SJCRH30 (cell line): ENCODE data around the gene NSF. TPM values are rescaled to one million over a fixed set of nuclear protein-coding genes. Genes with fewer than 3 reads are reported as not detected.
A peak's percentile ranks its signal among the peaks of the same experiment; 100 is the strongest.

ENCODE experiments used
- DNase-seq, 2 experiments: peaks; one replicate each; pipeline ENCODE4 v3.0.0-alpha.2; 2015 to 2020
- H3K27ac ChIP-seq: fragments of 250-450 bp; sonication (Bioruptor Pico); 2 replicates; pipeline ENCODE4 v1.5.1; 2020; ENCODE audit warnings: mild to moderate bottlenecking, moderate library complexity
- H3K27me3 ChIP-seq: fragments of 250-450 bp; sonication (Bioruptor Pico); 2 replicates; pipeline ENCODE4 v1.5.1; 2020; ENCODE audit warnings: mild to moderate bottlenecking, moderate library complexity
- H3K36me3 ChIP-seq: fragments of 250-450 bp; sonication (Bioruptor Pico); 2 replicates; pipeline ENCODE4 v1.5.1; 2020; ENCODE audit warnings: mild to moderate bottlenecking, moderate library complexity
- H3K4me1 ChIP-seq: fragments of 250-450 bp; sonication (Bioruptor Pico); 2 replicates; pipeline ENCODE4 v1.5.1; 2020; ENCODE audit warnings: mild to moderate bottlenecking, moderate library complexity
- H3K4me3 ChIP-seq: fragments of 250-450 bp; sonication (Bioruptor Pico); 2 replicates; pipeline ENCODE4 v1.5.1; 2020; ENCODE audit warnings: mild to moderate bottlenecking, moderate library complexity
- H3K9me3 ChIP-seq: fragments of 250-450 bp; sonication (Bioruptor Pico); replicated peaks from 2 replicates; pipeline ENCODE4 v1.5.1; 2020; ENCODE audit warnings: mild to moderate bottlenecking, moderate library complexity
- total RNA-seq: library from RNA; depleted of rRNA; stranded (reverse); fragments of >200 nt; shearing (Covaris generic); gene quantifications from 2 replicates; pipeline ENCODE4 v1.2.3, GENCODE V29; 2014

The NSF gene
- total RNA-seq, 1 experiment from 2014 or later, result 63.3 TPM

DNA sequence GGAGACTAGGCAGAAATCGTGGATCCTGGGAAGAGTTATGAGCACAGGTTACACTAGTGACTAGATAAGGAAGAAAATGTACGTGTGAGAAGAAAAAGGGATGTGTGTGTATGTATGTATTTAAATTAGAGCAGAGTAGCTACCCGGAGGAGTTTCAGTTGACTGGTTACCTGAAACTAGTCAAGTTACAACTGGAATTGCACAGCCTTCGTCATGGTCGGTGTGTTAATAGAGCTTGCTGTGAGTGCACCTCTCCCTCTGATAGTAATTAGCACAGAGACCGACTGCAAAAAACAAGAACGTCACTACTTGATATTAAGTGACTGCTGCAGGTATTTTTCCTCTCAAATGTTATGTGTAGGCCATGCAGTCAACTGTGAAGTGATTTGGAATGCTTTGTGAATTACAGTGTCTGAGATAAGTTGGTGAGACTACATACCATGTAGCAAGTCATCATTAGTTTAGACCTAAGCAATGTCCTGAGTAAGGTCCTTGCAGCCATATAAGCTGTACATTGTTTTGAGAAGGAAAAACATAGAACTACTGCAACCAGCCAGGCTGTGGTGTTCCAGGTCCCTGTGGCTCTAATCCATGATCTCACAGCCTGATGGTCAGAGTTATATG is 132.3 kb downstream of the NSF start:
- Histone ChIP-seq H3K27me3 (no peaks in the 10 kb centered on the region), H3K27ac (no peak overlapping the region), H3K36me3 (no peaks in the 10 kb centered on the region), H3K9me3 (no peaks in the 10 kb centered on the region), H3K4me3 (no peak overlapping the region), H3K4me1 (peaks cover 12% of the 10 kb centered on the region)
- DNase-seq, result no peak

DNA sequence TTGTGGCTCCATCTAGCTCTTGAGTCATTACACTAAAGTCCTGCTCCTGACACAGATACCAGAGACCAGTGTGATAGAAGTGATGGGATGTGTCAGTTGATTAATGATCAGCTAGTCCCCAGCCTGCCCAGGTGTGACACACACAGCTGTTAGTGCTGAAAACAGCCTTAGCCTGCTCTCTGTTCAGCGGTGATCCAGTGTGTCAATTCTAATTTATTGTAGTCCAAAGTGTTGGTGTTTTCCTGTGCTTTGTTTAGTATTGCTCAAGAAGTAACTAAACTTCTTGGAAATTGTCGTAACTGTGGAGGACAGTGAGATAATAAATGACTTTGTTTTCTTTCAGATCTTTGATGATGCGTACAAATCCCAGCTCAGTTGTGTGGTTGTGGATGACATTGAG is 135.7 kb downstream of the NSF start:
- H3K27ac ChIP-seq, result no peak overlapping the region
- H3K36me3 ChIP-seq, result 0 out of 2 replicates have a peak, but pooled peaks cover 3% of the 10 kb centered on the region
- H3K4me1 ChIP-seq, result no peaks in the 10 kb centered on the region
- H3K4me3 ChIP-seq, result no peak overlapping the region
- no peak for DNase-seq
- no peaks in the 10 kb centered on the region for H3K9me3 ChIP-seq
- H3K27me3 ChIP-seq, result no peaks in the 10 kb centered on the region

DNA sequence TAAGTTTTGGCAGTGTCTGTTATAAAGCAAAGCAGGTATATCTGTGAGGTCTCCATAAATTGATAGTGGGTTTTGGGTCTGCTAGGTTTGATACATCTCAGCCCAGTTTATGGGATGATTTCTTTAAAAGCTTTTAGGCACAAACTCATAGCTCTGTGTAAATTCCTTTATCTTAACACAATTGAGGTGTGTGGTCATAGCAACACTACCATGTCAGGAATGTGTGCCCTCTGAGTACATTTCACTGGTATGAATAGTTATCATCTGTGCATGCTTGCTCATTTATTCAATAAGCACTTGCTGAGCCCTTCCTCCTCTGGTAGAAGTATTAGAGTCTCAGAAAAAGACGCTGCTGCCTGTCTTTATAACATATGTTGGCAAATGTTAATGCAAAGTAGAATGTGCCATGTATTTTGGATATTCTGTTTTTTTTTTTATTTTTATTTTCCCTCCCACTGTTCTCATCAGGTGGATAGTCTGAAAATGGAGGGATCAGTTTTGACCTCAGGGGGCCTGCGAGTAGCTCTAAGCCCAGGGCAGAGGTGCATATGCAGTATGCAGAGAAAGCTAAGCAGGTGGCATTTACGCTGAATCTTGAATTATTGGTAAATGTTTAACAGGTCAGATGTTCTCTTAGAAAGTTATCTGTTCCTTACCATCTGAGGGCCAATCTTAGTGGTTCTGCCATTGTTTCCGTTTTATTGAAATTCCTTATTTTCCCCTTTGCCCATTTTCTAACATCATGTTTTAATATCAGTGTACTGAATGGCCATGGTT is 137.3 kb downstream of the NSF start:
- DNase-seq, result no peak
- H3K4me3 ChIP-seq, result no peak overlapping the region
- no peaks in the 10 kb centered on the region for H3K4me1 ChIP-seq
- no peaks in the 10 kb centered on the region for H3K9me3 ChIP-seq
- no peaks in the 10 kb centered on the region for H3K27me3 ChIP-seq
- H3K27ac ChIP-seq, result no peak overlapping the region
- 0 out of 2 replicates have a peak, but pooled peaks cover 3% of the 10 kb centered on the region for H3K36me3 ChIP-seq

DNA sequence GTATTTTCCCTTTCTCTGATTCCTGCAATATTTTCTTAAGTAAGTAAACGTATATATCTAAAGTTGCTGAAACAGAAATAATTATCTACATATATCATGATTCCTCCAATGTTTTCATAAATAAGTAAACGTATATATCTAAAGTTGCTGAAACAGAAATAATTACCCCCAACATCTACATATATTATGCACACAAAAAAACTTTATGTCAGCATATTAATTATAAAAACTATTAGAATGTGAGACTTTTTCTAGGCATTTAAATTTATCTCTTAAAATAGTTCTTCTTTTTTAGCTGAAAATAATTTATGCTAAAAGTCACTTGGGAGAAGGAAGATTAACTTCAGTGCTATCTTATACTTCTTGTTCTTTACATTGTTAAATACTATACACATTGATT is 139.6 kb downstream of the NSF start:
- no peaks in the 10 kb centered on the region for H3K27me3 ChIP-seq
- H3K36me3 ChIP-seq, result 0 out of 2 replicates have a peak, but pooled peaks cover 3% of the 10 kb centered on the region
- no peak overlapping the region for H3K4me3 ChIP-seq
- DNase-seq, result no peak
- no peak overlapping the region for H3K27ac ChIP-seq
- no peaks in the 10 kb centered on the region for H3K9me3 ChIP-seq
- no peaks in the 10 kb centered on the region for H3K4me1 ChIP-seq

DNA sequence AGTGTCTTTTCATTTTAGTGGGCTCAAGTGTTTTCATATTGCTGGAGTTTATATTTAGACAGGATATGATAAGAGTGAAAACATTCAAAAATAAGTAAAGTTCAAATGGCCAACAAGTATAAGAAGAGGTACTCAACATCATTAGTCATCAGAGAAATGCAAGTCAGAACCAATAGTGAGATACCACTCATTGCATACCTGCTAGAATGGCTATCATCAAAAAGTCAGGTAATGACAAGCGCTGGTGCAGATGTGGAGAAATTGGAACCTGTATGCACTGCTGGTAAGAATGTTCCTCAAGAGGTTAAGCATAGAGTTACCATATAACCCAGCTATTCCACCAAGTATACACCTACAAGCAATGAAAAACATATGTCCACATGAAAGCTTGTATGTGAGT is 140.2 kb downstream of the NSF start:
- no peaks in the 10 kb centered on the region for H3K27me3 ChIP-seq
- no peak for DNase-seq

DNA sequence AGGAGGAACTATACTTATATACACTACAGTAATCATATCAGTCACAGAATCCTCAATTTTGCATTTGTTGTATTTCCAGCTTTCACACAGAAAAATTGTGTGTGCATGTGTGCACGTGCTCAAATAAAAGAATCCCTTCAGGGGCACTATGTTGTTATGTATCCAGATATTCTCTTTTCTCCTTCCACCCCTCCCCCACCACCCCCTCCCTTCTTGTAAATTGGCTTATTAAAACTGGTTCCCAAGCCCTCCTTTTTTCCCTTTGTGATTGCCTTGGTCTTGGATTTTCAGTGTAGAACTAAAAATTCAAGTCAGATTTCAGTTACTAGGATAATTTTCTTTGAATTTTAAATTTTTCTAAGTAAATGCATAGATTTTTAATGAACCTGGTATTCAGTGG is 141.7 kb downstream of the NSF start:
- H3K27ac ChIP-seq, result no peak overlapping the region
- 0 out of 2 replicates have a peak, but pooled peaks cover 3% of the 10 kb centered on the region for H3K36me3 ChIP-seq
- peaks cover 14% of the 10 kb centered on the region for H3K4me1 ChIP-seq
- H3K9me3 ChIP-seq, result no peaks in the 10 kb centered on the region
- no peak overlapping the region for H3K4me3 ChIP-seq
- DNase-seq, result no peak
- no peaks in the 10 kb centered on the region for H3K27me3 ChIP-seq

More for the DNA sequence above, 140.2 kb downstream of the NSF start:
- Histone ChIP-seq H3K36me3 (0 out of 2 replicates have a peak, but pooled peaks cover 3% of the 10 kb centered on the region), H3K4me1 (peaks cover 3% of the 10 kb centered on the region; the same call in 1 of the 2 replicates), H3K9me3 (no peaks in the 10 kb centered on the region), H3K27ac (no peak overlapping the region), H3K4me3 (no peak overlapping the region)

DNA sequence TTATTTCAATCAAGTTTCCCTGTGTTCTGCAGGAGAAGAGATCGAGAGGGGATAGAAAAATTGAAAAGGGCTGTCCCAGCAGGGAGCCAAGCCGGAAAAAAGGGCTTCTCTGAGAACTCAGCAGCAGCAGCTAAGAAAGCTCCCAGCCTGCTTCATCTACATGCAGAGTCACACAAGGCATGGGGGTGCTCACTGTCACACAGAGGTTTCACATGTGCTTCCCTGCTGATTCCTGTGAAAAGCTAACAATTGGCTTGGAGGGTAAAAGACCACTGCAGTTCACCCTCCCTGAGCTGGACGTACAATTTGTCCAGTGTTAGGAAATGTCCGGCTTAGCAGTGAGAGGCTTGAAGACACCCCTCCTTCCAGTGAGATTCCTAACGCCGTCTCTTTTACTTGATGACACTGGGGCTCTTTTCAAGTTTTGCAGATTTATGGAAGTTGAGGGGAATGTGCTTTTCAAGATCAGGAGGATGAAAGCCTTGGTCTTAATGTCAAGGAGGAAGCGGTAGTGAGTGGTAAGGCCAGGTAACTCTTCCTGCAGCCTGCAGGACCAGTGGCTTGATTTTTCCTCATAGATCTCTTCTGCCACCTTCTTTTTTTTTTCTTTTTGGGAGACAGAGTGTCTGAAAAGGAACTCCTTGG is 142.4 kb downstream of the NSF start:
- Histone ChIP-seq H3K36me3 (0 out of 2 replicates have a peak, but pooled peaks cover 3% of the 10 kb centered on the region), H3K9me3 (no peaks in the 10 kb centered on the region), H3K4me3 (no peak overlapping the region), H3K27ac (no peak overlapping the region), H3K4me1 (peaks cover 14% of the 10 kb centered on the region), H3K27me3 (no peaks in the 10 kb centered on the region)
- DNase-seq, result no peak

DNA sequence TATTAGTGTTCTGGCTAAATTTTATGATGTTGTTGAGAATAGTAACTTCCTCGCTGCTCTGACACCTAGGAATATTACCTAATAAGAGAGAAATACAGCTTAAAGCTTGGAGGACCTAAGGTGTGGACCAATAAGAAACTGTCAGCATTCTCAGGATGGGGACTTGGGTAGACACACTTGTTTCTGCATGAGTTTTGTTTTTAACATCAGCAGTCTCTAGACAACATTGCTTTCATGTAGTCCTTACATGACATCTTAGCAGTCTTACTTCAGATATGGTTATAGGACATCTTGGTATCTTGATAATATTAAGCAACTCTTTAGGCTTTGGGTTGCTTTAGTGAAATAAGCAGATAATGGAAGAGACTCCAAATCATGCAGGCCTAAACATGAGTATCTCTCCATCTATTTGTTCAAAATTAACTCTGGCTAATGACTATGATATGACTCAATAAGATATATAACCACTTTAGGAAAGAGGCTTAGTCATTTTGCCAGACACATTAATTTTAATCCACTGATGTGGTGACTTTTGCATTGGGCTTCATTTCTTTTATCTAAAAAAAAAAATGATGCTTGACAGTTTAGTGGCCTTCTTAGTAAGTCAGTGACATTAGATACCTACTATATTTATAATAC is 143.5 kb downstream of the NSF start:
- no peak overlapping the region for H3K27ac ChIP-seq
- no peaks in the 10 kb centered on the region for H3K36me3 ChIP-seq
- no peaks in the 10 kb centered on the region for H3K27me3 ChIP-seq
- H3K9me3 ChIP-seq, result no peaks in the 10 kb centered on the region
- H3K4me3 ChIP-seq, result no peak overlapping the region
- no peak for DNase-seq
- H3K4me1 ChIP-seq, result peaks cover 14% of the 10 kb centered on the region

DNA sequence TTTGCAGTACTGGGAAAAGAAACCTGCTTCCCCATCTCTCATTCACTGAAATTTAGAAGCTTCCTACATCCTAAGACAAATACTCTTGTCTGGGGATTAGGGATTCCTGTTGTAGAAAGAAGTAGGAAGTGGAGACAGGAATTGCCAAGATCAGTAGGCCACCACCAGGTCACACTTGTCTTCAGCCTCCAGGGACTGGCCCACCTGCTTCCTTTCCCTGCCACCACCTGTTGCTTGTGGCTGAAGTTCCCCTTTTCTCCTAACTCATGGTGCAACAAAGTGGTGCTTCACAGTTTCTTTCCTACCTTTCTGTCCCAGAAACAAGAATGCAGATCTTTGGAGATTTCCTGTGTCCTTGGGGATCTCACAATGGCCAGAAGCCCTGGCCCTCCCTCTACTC is 145.6 kb downstream of the NSF start:
- Histone ChIP-seq H3K4me1 (peaks cover 14% of the 10 kb centered on the region), H3K4me3 (no peak overlapping the region), H3K27me3 (no peaks in the 10 kb centered on the region), H3K9me3 (no peaks in the 10 kb centered on the region), H3K36me3 (no peaks in the 10 kb centered on the region; the same call in 1 of the 2 replicates), H3K27ac (no peak overlapping the region)
- peak; percentile 45 to 63 for DNase-seq

DNA sequence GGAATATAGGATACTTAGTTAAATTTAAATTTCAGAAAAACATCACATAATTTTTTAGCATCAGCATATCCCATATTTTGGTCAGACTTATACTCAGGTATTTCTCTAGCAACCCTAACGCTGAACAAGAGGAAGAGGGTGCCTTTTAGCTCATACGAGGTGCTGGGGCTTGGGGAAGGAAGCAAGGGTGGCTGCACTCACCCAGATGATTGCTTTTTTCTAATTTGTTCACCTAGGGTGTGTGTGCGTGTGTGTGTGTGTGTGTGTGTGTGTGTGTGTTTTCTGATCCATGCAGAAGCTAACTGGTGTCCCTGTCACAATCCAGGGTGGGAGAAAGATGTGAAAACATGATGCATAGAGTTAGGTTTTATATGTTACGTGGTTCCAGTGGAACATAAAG is 146.9 kb downstream of the NSF start:
- no peak for DNase-seq
- Histone ChIP-seq H3K9me3 (no peaks in the 10 kb centered on the region), H3K27ac (no peak overlapping the region), H3K4me3 (no peak overlapping the region), H3K36me3 (no peaks in the 10 kb centered on the region; the same call in 1 of the 2 replicates), H3K27me3 (no peaks in the 10 kb centered on the region), H3K4me1 (peaks cover 16% of the 10 kb centered on the region)

DNA sequence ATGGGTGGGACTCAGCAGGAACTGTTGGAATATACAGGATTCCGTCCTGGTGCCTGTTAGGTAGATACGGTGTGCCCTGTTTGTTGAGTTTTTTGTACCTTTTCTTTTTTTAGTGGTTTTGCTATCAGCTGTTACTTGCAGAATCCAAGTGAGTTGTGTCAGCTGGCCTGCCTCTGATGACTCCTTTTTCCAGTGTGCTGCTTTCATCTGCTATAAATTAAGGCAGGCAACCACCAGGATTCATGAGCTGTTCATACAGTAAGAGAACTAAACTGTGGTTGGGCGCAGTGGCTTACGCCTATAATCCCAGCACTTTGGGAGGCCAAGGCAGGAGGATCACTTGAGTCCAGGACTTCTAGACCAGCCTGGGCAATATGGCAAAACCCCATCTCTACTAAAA is 148.1 kb downstream of the NSF start:
- DNase-seq, result no peak
- no peaks in the 10 kb centered on the region; the same call in 1 of the 2 replicates for H3K36me3 ChIP-seq
- peaks cover 22% of the 10 kb centered on the region for H3K4me1 ChIP-seq
- no peak overlapping the region for H3K27ac ChIP-seq
- H3K9me3 ChIP-seq, result no peaks in the 10 kb centered on the region
- H3K4me3 ChIP-seq, result no peak overlapping the region
- H3K27me3 ChIP-seq, result no peaks in the 10 kb centered on the region

DNA sequence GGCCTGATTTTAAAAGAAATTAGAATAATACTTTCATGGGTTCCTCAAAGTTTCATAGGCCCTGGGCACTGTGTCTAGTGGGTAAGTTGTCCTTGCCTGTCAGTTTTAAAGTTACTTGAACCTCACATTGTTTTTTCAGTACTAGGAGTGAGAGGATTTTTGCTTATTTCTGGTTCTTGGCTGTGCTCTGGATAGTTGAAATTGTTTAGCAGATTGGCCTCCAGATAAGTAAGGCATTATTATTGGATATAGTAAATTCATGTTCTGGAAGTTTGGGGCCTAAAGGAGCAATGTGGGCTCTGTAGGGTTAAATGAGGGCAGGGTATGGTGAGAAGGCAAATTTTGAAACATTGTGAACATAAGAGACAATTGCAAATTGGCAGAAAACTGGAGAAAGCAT is 149.5 kb downstream of the NSF start:
- Histone ChIP-seq H3K27me3 (no peaks in the 10 kb centered on the region), H3K4me1 (peaks cover 22% of the 10 kb centered on the region), H3K9me3 (no peaks in the 10 kb centered on the region), H3K4me3 (no peak overlapping the region), H3K36me3 (no peaks in the 10 kb centered on the region; the same call in 1 of the 2 replicates), H3K27ac (no peak overlapping the region)
- no peak for DNase-seq

DNA sequence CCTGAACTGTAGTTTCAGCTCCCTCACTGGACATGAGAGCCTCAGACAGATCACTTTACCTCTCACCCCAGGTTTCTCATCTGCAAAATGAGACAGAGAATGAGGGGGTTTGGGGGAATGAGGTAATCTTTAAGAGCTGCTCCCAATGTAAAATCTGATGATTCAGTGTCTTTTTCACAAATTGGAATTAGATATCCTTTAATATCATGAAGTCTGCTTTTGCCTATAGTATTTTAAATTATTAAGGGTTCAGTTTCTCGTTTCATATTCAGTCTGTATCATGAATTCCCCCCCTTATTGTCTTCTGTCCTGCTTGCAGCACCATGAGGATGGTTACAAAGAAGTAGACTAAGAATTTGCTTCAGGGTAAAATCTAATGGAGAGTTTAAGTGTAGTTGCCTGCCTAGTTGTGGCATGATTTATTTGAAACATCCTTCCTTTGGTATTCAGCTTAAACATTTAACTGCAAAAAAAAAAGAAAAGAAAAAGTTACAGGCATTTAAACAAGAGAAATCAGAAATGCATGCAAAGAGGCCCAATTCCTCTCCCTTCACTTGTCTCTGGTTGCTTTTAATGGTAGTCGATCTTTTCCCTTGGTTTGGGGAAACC is 150.8 kb downstream of the NSF start:
- no peaks in the 10 kb centered on the region for H3K9me3 ChIP-seq
- H3K27ac ChIP-seq, result no peak overlapping the region
- no peak for DNase-seq
- H3K4me1 ChIP-seq, result peaks cover 14% of the 10 kb centered on the region
- H3K27me3 ChIP-seq, result no peaks in the 10 kb centered on the region
- no peaks in the 10 kb centered on the region; the same call in 1 of the 2 replicates for H3K36me3 ChIP-seq
- no peak overlapping the region for H3K4me3 ChIP-seq

DNA sequence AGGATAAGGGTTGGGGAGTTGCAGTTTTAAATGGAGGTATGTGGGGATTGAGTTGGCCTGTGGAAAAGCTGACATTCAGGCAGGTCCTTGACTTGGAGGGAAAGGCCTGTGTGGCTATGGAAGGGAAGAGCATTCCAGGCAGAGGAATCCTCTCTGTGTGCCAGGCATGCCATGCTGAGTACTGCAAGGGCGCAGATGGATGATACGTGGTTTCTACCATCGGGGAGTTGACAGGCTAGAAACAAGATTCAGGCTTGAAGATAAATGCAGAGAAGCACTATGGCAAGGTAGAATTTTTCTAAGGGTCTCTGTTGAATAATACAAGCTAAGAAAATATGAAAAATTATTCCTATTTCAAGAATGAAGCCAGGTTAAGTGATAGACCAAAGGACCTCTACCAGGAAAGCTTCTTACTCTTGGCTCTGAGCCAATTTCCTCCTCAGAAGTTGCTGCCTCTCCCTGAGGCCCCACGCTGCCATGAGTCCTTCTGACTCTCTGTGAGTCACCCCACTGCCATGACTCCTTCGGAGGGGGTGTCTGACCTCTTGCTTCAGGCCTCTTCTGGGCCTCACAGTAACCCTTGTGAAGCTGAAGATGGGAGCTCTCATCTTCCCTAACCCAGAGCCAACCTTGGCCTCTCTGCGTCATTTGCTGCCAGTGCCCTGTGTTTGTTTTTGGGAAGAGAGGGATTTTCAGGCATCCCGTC is 152.2 kb downstream of the NSF start:
- Histone ChIP-seq H3K27ac (no peak overlapping the region), H3K27me3 (no peaks in the 10 kb centered on the region), H3K4me3 (no peak overlapping the region), H3K36me3 (no peaks in the 10 kb centered on the region; the same call in none of the 2 replicates), H3K9me3 (no peaks in the 10 kb centered on the region), H3K4me1 (peaks cover 8% of the 10 kb centered on the region; the same call in 1 of the 2 replicates)
- peak; percentile 38 to 55 for DNase-seq
